ENCODE measurements around the gene ADAMTS17. TPM values are rescaled to one million over a fixed set of nuclear protein-coding genes. Genes with fewer than 3 reads are reported as not detected.
A peak's percentile ranks its signal among the peaks of the same experiment; 100 is the strongest.

The ADAMTS17 gene
- total RNA-seq, 1 experiment from 2014 or later, result 1.5 TPM

GRCh38 chr15:100187677-100188076, 154.1 kb downstream of the ADAMTS17 start:
- no peaks in the 10 kb centered on the region for H3K36me3 ChIP-seq (ENCODE audit: control insufficient read depth, insufficient read depth, low read length)
- Mint-ChIP-seq H3K27me3 (ENCODE audit: insufficient read depth, unreplicated experiment) (no peaks in the 10 kb centered on the region), H3K9me3 (ENCODE audit: unreplicated experiment) (no peaks in the 10 kb centered on the region), H3K36me3 (ENCODE audit: insufficient read depth, unreplicated experiment) (no peaks in the 10 kb centered on the region), H3K4me1 (ENCODE audit: low read depth, unreplicated experiment) (no peaks in the 10 kb centered on the region), H3K27ac (ENCODE audit: unreplicated experiment) (no peak overlapping the region), H3K4me3 (ENCODE audit: unreplicated experiment) (no peak overlapping the region)
- TF ChIP-seq CTCF (IDR thresholded peaks at IDR 0.05; ENCODE audit: insufficient read depth in 1 of 2, low read depth in 1 of 2, low read length in 1 of 2, severe bottlenecking in 1 of 2, unreplicated experiment in 1 of 2), result no peak
- no peaks in the 10 kb centered on the region for H3K27me3 ChIP-seq (replicated peaks; ENCODE audit: control insufficient read depth, insufficient read depth, low read length)
- ChIA-PET CTCF (no interaction called here), POLR2A (interaction anchor here (0.7 kb wide), 1 partner anchor 24 kb away, joined by 4 read pairs; no protein-coding TSS in a partner anchor)
- no TSS peak for BruUV-seq (replicated peaks)
- H3K9me3 ChIP-seq, result no peaks in the 10 kb centered on the region
- intact Hi-C loops (cut with micrococcal nuclease; ENCODE audit: unreplicated experiment), result no loop called here
- no peak overlapping the region for H3K4me3 ChIP-seq (ENCODE audit: low read depth, low read length)
- DNase-seq, result no peak
- H3K4me1 ChIP-seq, result no peaks in the 10 kb centered on the region

- Mint-ChIP-seq H3K27me3 (ENCODE audit: insufficient read depth, unreplicated experiment) (no peaks in the 10 kb centered on the region), H3K36me3 (ENCODE audit: insufficient read depth, unreplicated experiment) (peaks cover 2% of the 10 kb centered on the region), H3K9me3 (ENCODE audit: unreplicated experiment) (no peaks in the 10 kb centered on the region), H3K27ac (ENCODE audit: unreplicated experiment) (no peak overlapping the region), H3K4me1 (ENCODE audit: low read depth, unreplicated experiment) (no peaks in the 10 kb centered on the region), H3K4me3 (ENCODE audit: unreplicated experiment) (no peak overlapping the region)
- BruUV-seq (replicated peaks), result no TSS peak
- no peaks in the 10 kb centered on the region for H3K36me3 ChIP-seq (ENCODE audit: control insufficient read depth, insufficient read depth, low read length)
- DNase-seq, result peak in 1 of 2 experiments; percentile 16
- ChIA-PET POLR2A (no interaction called here), CTCF (no interaction called here)
- intact Hi-C loops (cut with micrococcal nuclease; ENCODE audit: unreplicated experiment), result no loop called here
- no peaks in the 10 kb centered on the region for H3K27me3 ChIP-seq (replicated peaks; ENCODE audit: control insufficient read depth, insufficient read depth, low read length)
- TF ChIP-seq CTCF (IDR thresholded peaks at IDR 0.05; ENCODE audit: insufficient read depth in 1 of 2, low read depth in 1 of 2, low read length in 1 of 2, severe bottlenecking in 1 of 2, unreplicated experiment in 1 of 2), result no peak
- H3K9me3 ChIP-seq, result no peaks in the 10 kb centered on the region
- no peaks in the 10 kb centered on the region for H3K4me1 ChIP-seq
- H3K4me3 ChIP-seq (ENCODE audit: low read depth, low read length), result no peak overlapping the region
These were observed 154.8 kb downstream of the ADAMTS17 start for GRCh38 chr15:100186960-100187359.

- no peaks in the 10 kb centered on the region for H3K36me3 ChIP-seq (ENCODE audit: control insufficient read depth, insufficient read depth, low read length)
- intact Hi-C loops (cut with micrococcal nuclease; ENCODE audit: unreplicated experiment), result no loop called here
- no peak for TF ChIP-seq CTCF (IDR thresholded peaks at IDR 0.05; ENCODE audit: insufficient read depth in 1 of 2, low read depth in 1 of 2, low read length in 1 of 2, severe bottlenecking in 1 of 2, unreplicated experiment in 1 of 2)
- BruUV-seq (replicated peaks), result no TSS peak
- Mint-ChIP-seq H3K9me3 (ENCODE audit: unreplicated experiment) (no peaks in the 10 kb centered on the region), H3K27ac (ENCODE audit: unreplicated experiment) (no peak overlapping the region), H3K4me1 (ENCODE audit: low read depth, unreplicated experiment) (no peaks in the 10 kb centered on the region), H3K27me3 (ENCODE audit: insufficient read depth, unreplicated experiment) (no peaks in the 10 kb centered on the region), H3K36me3 (ENCODE audit: insufficient read depth, unreplicated experiment) (peaks cover 4% of the 10 kb centered on the region), H3K4me3 (ENCODE audit: unreplicated experiment) (no peak overlapping the region)
- no peak for DNase-seq
- no peak overlapping the region for H3K4me3 ChIP-seq (ENCODE audit: low read depth, low read length)
- no peaks in the 10 kb centered on the region for H3K4me1 ChIP-seq
- H3K27me3 ChIP-seq (replicated peaks; ENCODE audit: control insufficient read depth, insufficient read depth, low read length), result no peaks in the 10 kb centered on the region
- CTCF ChIA-PET, result no interaction called here
- no peaks in the 10 kb centered on the region for H3K9me3 ChIP-seq
- POLR2A ChIA-PET, result no interaction called here
These were observed 155.4 kb downstream of the ADAMTS17 start for GRCh38 chr15:100186366-100186765.
